ENCODE data around the gene REV3L.
"Not testable (repeated sequence)": the region's sequence is repeated elsewhere in the genome, so short reads cannot be mapped to it uniquely, and the experiment has no call there.

Gene REV3L

DNA sequence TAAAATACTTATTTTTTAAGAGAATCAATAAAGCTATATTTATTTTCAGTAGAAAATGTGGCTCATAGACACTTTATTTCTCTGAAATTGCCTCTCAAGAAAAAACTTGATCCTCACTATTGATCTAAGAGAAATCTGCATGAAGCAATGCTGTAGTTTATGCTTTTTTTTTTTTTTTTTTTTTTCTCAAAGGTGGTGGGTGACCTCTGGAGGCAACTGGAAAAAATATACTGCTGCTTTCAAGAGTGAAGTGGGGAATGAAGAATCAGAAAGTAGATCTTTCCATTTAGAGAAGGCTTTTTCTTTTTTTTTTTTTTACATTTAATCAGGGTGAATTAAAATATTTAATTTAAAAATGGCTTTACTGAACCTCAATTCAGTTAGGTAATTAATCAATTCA is 226.4 kb downstream of the REV3L start:
- no peak for DNase-seq

DNA sequence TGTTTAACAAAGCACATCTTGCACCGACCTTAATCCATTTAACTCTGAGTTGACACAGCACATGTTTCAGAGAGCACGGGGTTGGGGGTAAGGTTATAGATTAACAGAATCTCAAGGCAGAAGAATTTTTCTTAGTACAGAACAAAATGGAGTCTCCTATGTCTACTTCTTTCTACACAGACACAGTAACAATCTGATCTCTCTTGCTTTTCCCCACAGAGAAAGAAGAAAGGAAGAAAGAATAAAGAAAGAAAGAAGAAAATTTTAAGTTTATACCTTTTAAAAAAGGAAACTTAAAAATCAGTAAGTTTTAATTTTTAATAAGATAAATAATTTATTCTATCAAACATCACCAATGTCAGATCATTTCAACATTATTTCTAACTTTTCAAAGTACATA is 227.2 kb downstream of the REV3L start:
- DNase-seq: not testable (repeated sequence)

DNA sequence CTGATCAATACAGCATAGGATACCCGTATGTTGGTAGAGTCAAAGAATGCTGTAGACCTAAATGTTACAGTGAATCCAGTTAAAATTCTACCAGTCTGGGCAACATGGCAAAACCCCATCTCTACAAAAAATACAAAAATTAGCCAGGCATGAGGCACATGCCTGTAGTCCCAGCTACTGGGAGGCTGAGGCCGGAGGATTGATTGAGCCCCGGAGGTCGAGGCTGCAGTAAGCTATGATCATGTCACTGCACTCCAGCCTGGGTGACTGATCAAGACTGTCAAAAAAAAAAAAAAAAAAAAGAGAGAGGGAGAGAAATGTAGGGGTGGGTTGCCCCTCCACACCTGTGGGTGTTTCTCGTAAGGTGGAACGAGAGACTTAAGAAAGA is 228.2 kb downstream of the REV3L start:
- DNase-seq: no peak

DNA sequence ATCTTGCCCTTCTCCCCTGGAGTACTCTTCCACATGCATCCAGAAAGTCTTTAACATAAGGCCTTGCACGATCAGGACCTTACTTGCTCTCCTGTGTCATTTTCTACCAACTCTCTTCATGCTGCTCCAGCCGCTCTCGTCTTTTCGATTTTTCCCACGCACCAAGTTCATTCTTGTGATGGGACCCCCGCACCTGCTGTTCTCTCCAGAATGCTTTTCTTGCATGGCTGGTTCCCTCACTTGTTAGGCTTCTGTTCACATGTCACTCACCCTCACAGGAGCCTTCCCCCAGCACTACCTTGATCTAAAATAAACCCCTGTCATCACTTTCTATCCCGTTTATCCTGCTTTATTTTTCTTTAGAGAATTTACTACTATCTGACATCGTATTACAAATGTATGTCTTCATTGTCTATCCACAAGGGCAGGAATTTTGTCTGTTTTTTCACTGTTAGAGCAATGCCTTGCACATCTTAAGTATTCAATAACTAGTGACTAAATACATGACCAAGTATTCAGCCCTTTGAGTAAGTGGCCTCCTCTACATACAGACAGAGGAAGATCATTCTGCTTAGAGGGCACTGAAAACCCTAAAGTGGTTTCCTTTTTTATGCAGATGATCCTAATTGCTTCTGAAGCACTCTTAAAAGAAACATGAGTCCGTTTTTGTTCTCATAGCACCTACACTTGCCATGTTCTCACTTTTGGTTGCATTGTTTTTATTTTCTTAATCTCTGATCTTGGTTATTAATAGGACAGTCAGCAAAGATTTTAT is 228.8 kb downstream of the REV3L start:
- no peak for DNase-seq

DNA sequence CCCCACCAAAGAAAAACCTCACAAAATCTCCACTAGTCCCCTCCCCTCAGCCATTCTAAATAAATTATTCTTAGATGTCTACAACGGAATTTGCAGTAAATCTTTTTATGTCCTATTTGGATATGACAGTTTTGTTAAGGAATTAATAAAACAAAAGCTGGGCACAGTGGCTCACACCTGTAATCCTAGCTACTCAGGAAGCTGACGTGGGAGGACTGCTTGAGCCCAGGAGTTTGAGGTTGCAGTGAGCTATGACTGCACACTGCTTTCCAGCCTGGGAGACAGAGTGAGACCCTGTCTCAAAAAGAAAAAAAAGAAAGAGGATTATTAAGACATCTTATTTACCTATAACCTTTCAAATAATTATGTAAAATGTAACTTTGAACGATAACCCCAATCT is 230.3 kb downstream of the REV3L start:
- DNase-seq: no peak

DNA sequence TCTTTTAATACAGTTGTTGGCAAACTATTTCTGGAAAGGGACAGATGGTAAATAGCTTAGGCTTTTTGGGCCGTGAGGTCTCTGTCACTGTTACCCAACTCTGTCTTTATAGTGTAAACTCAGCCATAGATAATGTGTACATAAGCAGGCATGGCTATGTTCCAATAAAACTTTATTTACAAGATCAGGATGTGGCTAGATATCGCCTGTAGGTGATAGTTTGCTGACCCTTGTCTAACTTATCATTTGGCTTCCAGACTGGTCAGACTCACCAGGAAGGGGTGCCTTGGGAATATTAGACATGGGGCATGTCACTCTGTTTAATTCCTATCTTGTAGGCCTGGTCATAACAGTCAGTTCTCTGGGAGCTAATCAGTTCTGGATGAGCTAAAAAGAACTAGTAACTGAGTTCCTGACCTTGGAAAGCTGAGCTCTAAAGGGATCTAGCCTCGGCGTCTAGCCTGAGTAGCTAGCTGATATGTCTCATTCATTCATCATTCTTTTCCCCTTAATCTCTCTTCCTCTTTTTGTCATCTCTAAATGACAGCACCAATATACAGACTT is 232.1 kb downstream of the REV3L start:
- DNase-seq: no peak

Measured in NK-92 treated with Interleukin-12 subunit alpha and Interleukin-12 subunit beta, amount 100 ng/mL, for 24 hours (cell line).